ENCODE data around the gene ZFPM1. TPM values are rescaled to one million over a fixed set of nuclear protein-coding genes. Genes with fewer than 3 reads are reported as not detected.

ZFPM1 gene
- total RNA-seq, 2 donors from 2014 or later = 4.1 to 21.5 TPM

- no peaks in the 10 kb centered on the region for H3K27me3 ChIP-seq (replicated peaks; ENCODE audit: insufficient read depth)
- no peaks in the 10 kb centered on the region for H3K36me3 ChIP-seq
- WGBS = 76% methylated on average over 21 of the region's 28 CpGs
- intact Hi-C loops (cut with DNase I) = no loop called here
- no peak overlapping the region for H3K4me3 ChIP-seq
- H3K27ac ChIP-seq = no peak overlapping the region
- TF ChIP-seq POLR2AphosphoS5 (IDR thresholded peaks at IDR 0.05) (no peak), POLR2A (IDR thresholded peaks at IDR 0.05) (no peak)
- TF ChIP-seq, protein P1, sequence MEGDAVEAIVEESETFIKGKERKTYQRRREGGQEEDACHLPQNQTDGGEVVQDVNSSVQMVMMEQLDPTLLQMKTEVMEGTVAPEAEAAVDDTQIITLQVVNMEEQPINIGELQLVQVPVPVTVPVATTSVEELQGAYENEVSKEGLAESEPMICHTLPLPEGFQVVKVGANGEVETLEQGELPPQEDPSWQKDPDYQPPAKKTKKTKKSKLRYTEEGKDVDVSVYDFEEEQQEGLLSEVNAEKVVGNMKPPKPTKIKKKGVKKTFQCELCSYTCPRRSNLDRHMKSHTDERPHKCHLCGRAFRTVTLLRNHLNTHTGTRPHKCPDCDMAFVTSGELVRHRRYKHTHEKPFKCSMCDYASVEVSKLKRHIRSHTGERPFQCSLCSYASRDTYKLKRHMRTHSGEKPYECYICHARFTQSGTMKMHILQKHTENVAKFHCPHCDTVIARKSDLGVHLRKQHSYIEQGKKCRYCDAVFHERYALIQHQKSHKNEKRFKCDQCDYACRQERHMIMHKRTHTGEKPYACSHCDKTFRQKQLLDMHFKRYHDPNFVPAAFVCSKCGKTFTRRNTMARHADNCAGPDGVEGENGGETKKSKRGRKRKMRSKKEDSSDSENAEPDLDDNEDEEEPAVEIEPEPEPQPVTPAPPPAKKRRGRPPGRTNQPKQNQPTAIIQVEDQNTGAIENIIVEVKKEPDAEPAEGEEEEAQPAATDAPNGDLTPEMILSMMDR (IDR thresholded peaks at IDR 0.05) = no peak
- no peak for DNase-seq (ENCODE audit: low spot score)
- no peaks in the 10 kb centered on the region for H3K9me3 ChIP-seq
- peaks cover 10% of the 10 kb centered on the region for H3K4me1 ChIP-seq (replicated peaks)
These were observed 51.7 kb downstream of the ZFPM1 start for GRCh38 chr16:88504489-88505404.

DNA sequence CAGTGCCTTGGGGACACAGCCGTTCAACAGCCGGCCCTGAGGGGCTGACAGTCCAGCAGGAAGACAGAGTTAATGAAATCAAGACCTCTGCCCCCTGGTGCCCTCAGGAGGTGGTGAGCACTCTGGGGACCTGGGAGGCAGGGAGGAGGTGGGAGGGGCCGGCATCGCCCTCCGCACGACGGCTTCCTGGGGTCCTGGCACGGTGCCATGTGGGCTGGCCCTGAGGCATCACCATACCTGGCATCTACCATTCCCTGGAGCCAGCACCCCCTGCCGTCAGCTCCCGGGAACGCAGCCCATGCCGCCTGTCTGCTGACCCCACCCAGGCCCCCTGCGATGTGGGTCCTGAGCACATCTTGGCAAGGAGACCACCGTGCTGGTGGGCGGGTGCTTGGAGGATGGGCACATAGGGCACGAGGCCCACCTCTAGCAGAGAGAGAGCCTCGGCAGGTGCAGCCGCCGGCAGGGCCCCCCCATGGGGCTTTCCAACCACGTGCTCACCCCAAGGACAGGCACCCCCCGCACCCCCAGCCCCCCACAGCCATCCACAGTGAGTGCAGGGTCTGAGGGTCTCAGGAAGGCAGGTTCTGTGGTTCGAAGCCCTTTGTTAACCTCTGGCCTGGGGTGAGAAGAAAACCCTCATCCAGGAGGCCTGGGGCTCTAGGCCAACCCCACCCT, 52.5 kb downstream of the ZFPM1 start:
- DNase-seq (ENCODE audit: low spot score) = no peak
- Histone ChIP-seq H3K4me1 (replicated peaks) (peaks cover 16% of the 10 kb centered on the region), H3K4me3 (no peak overlapping the region), H3K36me3 (no peaks in the 10 kb centered on the region), H3K27ac (no peak overlapping the region), H3K9me3 (no peaks in the 10 kb centered on the region), H3K27me3 (replicated peaks; ENCODE audit: insufficient read depth) (no peaks in the 10 kb centered on the region)
- TF ChIP-seq, protein P1 (IDR thresholded peaks at IDR 0.05) = peak in 3 of 4 experiments; percentile 50 to 64 (median 60)
- no peak for TF ChIP-seq POLR2A (IDR thresholded peaks at IDR 0.05)
- intact Hi-C loops (cut with DNase I) = no loop called here
- WGBS = 42% methylated on average over 14 of the region's 22 CpGs

DNA sequence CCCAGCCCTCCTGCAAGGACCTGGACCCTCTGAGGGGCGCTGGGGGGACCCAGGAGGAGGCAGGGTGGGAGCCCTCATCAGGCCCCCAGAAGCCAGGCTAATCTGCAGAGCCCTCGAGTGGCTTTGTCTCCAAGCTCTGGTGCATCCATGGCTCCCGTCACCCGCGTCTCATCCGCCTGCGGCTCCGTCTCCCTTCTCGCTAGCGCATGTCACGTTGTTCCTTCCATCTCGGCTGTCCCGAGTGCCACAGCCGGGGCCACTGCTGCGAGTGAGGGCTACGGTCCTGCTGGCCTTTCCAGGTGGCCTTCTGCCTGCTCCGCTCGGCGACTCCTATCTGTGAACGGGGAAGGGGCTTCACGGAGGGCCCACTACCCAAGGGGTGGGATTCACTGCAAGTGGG, 53.6 kb downstream of the ZFPM1 start:
- no peak for DNase-seq (ENCODE audit: low spot score)
- peaks cover 16% of the 10 kb centered on the region for H3K4me1 ChIP-seq (replicated peaks)
- H3K4me3 ChIP-seq = no peak overlapping the region
- H3K36me3 ChIP-seq = no peaks in the 10 kb centered on the region
- H3K27ac ChIP-seq = no peak overlapping the region
- TF ChIP-seq POLR2A (IDR thresholded peaks at IDR 0.05) (no peak), POLR2AphosphoS5 (IDR thresholded peaks at IDR 0.05) (no peak)
- TF ChIP-seq, protein P1 (IDR thresholded peaks at IDR 0.05) = no peak
- H3K9me3 ChIP-seq = no peaks in the 10 kb centered on the region
- H3K27me3 ChIP-seq (replicated peaks; ENCODE audit: insufficient read depth) = no peaks in the 10 kb centered on the region
- 95% methylated on average over 21 of the region's 21 CpGs for WGBS
- intact Hi-C loops (cut with DNase I) = no loop called here

DNA sequence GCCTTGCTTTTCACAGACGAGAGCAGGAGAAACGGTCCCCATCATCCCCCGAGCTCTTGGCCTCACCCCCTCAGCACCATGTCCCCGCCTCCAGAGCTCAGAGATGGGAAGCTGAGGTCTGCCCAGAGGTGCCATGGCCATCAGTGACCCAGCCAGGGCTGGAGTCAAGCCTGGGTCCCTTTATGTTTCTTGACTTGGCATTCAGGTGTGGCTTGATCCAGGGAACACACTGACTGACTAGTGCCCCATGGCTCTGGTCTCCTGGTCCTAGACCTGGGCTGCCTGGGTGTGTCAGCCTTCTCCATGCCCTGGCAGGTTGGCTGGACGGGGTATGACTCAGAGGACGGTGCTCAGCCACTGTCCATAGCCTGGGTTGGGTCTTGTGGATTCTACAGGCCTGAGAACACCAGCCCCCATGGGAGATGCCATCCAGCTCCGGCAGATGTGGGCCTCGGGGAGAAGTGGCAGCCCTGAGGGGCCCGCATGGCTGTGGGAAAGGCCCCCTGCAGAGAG, 54.2 kb downstream of the ZFPM1 start:
- Histone ChIP-seq H3K9me3 (no peaks in the 10 kb centered on the region), H3K27me3 (replicated peaks; ENCODE audit: insufficient read depth) (no peaks in the 10 kb centered on the region), H3K36me3 (no peaks in the 10 kb centered on the region), H3K4me1 (replicated peaks) (peaks cover 16% of the 10 kb centered on the region), H3K27ac (no peak overlapping the region), H3K4me3 (no peak overlapping the region)
- WGBS = 97% methylated on average over 9 of the region's 9 CpGs
- intact Hi-C loops (cut with DNase I) = no loop called here
- no peak for DNase-seq (ENCODE audit: low spot score)
- TF ChIP-seq, protein P1 (IDR thresholded peaks at IDR 0.05) = no peak
- no peak for TF ChIP-seq POLR2A (IDR thresholded peaks at IDR 0.05)
- no peak for TF ChIP-seq POLR2AphosphoS5 (IDR thresholded peaks at IDR 0.05)

Data from prostate gland (tissue), 2 donors.